Activated CD4-positive, CD25-positive, alpha-beta regulatory T cell treated with anti-CD3 and anti-CD28 coated beads, Interleukin-2, amount 50 U/mL, for 72 hours (primary cell): ENCODE measurements around the gene SMTNL2.
A peak's percentile ranks its signal among the peaks of the same experiment; 100 is the strongest.

Source experiments
- DNase-seq: peaks from one replicate; pipeline ENCODE4 v3.0.0; 2021

The SMTNL2 gene

DNA sequence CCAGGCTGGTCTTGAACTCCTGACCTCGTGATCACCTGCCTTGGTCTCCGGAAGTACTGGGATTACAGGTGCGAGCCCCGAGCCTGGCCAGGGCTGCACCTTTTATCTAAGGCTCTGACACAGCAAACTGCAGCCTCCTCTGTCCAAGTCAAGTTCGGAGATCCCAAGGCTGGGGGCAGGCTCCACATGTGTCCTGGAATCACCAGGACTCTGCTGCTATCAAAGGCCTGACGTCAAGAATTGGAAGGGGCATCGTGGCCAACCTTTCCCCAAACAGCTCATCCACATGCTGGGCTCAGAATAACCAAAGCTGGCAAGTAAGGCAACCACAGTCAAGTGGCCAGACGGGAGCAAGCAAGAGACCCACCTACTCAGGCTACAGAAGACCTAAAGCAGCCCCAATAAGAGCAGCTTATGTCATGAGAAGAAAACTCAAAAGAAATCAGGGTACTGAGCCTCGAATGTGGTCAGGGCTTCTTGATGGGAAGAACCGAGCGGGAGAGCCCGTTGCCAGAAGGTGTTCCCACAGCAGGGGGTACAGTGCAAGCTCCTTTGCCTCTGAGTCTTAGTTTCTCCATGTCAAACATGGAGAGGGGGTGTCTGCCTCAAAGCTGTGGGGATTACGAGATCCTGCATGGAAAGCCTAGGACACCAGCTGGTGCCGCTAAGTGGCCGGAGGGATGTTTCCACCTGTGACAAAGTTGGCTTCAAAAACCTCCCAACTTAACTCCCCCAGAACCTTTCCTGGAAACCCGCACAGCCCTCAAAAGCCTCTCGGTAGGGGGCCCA is 37.0 kb upstream of the SMTNL2 start:
- DNase-seq, result no peak

DNA sequence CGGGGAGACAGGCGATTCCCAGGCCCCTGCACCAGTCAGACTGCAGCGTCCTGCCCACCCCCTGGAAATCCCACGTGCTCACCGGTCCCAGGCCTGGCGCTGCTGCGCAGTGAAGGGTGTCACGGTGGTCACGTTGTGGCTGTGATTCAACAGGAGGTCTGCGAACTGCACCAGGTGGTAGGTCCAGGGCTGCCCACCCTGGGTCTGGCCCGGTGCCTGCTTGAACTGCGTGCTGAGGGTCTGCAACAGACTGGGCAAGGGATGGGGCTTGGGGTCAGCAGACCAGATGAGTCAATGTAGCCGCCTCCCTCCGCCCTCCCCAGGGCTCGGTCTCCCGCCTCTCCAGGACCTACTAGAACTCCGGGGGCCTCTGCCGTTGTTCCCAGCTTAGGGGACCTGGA is 36.3 kb upstream of the SMTNL2 start:
- no peak for DNase-seq

DNA sequence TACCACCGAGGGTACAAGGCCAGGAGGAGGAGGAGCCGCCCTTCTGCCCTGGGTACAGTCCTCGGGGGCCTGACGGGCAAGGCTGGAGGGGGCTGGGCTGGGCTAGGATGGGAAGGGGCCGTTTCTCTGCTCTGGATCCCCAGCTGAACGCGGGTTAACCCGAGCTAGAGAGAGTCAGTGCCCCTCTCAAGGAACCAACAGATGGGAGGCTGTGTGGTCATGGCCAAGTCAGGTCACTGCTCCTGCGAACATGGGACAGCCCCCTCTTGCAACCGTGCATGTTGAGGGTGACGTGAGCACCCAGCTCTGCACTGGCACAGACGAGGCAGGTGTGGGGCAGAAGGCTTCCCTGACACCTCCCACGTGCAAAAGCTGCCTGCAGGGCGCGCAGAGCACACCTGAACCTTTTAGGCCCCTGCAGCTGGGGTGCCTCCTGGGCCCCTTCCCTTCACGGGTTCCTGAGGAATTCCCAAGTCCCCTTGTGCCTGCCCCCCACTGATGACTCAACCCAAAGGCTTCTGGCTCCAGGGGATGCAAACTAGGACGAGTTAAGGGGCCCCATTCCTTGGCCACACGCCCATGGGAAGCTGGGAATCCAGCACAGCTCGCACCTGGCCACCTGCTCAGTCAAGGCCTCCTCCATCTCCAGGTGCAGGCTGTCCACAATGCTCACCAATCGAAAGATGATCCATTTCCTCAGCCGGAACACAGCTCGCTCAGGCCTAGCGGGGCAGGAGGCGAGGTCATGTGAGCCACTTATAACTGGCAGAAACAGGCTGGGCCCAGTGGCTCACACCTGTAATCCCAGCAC is 35.4 kb upstream of the SMTNL2 start:
- no peak for DNase-seq

DNA sequence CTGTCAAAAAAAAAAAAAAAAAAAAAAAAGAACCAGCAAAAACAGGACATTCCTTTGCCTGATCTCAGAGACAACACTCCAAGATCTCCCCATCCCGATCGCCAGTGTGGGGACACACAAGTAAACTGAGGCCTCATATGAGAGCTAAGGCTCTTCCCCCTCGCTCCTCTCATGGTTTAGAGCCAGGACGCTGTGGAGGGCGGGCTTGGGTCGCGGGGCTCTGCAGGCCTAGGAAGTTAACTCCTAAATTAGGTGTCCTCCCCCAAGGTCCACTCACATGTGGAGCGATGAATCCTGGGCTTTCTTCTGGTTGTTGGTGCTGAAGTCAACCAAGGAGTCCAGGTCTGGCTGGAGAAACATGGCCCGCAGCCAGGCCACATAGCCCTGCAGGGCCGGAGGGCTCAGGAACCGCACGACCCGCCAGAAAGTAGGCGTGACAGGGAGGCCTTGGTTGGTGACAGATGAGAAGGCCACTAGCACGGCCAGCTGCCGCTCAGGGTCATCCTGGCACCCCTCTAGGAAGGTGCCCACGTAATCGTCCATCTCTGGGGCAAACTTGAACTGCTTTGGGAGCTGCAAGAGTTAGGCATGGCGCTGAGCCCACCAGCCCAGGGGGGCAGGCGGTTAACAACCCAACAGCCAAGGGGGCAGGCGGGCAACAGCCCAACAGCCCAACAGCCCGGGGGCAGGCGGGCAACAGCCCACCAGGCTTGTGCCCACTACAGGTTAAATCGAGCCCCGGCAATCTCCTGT is 34.4 kb upstream of the SMTNL2 start:
- DNase-seq, result no peak

DNA sequence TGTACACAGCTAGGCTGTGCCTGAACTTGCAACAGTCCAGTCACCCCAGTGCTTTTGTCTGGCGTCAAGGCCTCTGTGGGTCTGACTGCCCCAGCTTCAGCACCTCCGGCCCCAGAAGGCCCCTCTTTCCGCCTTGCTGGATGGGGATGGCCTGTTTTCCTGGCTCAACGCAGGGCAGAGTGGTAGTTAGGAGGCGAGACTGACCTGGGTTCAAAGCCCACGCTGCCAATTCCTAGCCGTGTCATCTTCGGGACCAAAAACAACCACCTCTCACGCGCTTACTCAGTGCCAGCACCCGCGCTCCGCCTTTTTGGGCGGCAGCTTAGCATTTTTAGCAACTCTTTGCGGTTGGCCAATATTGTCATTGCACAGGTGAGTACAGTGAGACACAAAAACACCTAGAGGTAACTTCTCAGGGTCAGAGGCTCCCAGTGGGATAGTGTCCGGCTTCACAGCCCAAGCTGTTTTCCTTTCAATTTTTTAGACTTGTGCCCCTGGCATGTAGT is 33.7 kb upstream of the SMTNL2 start:
- no peak for DNase-seq

DNA sequence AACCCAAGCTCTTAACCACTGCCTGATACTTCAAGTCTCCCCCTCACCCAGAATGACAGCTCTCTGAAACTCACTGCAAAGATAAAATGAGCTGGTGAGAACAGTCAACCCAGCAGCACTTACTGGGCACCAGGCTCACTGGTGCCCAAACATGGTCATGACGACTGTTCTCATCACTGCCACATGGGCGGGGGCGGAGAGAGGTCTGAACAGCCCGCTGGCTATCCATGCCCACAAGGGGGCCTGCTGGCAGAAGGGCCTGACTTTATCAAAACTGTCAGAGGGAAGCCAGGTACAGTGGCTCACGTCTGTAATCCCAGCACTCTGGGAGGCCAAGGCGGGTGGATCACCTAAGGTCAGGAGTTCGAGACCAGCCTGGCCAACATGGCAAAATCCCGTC is 33.2 kb upstream of the SMTNL2 start:
- no peak for DNase-seq

DNA sequence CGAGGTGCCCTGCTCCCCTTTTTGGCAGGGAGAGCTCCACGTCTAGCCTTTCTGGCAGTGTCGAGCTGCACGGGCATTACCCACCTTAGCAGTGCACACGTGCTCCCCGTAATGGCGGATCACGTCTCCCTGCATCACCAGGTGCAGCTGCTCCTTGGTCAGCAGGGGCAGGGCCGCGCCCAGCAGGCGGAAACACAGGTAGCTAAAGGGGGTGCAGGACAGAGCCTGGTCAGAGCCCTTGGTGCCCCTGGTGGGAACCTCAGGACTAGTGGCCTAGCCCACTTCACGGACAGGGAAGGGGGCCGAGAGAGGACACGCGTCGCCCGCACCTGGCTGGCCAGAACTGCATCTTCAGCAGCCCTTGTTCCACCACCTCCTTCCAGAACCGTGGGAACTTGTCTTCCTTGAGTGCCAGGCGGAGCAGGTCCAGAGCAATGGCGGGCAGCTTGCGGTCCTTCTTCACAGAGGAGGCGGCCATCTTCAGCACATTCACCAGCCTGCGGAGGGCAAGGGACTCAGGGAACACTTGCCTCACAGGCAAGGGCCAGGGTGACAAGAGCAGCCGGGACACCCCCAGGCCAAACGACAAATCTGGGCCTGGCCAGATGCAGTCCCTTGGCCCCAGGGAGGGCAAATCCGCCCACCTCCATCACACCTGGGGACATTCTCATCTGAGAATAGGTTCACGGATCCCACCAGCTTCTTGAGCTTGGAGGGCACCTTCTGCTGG is 32.4 kb upstream of the SMTNL2 start:
- no peak for DNase-seq

DNA sequence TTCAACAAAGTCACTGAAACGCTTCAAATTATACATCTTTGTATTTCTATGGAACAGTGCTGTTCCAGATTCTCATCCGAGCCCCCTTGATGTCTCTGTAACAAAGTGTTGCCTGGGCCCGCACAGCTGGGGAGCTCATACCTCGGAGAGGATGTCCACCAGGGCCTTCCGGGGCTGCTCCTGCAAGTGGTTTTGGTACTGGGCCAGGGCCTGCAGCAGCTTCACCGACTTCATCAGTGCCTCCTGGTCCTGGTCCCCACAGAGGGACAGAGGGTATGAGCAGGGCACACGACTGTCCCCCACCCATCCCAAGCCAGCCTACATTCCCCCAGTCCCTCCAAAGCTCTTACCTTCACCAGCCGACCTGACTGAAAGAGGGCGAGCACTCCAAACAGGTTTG is 30.7 kb upstream of the SMTNL2 start:
- no peak for DNase-seq

DNA sequence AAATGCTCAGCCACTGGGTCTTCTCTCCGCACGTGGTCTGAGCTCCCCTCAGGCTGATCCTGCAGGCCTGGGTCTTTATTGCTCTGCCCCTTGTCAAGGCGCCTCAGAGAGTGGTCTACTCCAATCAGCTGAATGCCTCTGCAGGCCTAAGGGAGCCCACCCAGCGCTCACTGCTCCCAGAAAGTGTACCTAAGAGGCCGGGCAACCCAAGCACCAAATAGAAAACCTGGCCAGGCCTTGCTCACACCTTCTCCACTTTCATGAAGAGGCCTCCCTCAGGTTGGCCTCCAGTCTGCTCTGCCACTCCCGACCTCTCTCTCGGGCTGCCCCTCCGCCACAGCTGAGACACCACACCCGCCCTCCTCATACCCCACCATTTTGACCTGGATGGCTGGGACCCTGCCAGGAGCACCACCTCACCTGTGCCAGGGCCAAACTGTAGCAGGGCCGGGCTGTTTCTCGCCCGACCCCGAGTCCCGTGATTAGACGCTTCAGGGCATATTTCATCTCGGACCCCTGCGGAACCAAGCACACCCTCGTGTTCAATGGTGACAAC is 29.8 kb upstream of the SMTNL2 start:
- no peak for DNase-seq

DNA sequence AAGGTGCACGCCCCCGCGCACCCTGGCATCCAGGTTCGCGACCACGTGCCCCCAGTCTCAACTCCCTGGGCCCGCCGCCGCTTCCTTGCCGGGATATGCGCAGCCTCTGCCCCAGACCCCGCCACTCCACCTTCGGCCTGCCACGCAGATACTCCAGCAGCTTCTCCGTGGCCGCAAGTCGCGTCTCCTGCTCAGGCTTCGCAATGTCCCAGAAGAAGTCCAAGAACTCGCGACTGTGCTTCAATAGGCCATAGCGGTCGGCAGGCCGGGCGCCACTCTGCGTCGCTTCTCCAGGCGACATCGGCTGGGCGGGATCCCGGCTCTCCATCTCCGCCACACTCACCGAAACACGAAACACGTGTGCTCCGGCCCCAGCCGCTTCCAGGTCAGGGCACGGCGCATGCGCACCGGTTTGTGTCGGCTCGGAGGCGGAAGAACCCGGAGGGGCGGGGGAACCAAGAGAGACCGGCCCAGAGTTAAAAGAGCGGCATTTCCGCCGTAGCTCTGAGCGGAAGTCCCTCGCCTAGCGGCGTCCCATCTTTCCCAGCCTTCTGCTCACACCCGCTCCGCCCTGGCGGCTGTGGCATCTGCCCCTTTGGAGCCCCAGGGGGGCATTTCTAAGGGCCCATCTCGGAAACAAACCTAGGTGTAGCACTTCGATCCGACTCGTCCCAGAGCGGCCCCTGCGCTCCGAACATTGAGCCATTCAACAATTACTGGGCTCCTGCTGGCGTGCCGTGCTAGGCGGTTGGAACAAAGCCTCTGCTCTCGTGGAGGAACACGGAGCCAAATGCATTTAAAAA is 29.1 kb upstream of the SMTNL2 start, which contains the start of gene MYBBP1A:
MYBBP1A (minus strand) TSS at position 388 of the 803 bp plus-strand sequence; CDS start at position 328, 60 bp downstream.
- DNase-seq, result peak; percentile 97

DNA sequence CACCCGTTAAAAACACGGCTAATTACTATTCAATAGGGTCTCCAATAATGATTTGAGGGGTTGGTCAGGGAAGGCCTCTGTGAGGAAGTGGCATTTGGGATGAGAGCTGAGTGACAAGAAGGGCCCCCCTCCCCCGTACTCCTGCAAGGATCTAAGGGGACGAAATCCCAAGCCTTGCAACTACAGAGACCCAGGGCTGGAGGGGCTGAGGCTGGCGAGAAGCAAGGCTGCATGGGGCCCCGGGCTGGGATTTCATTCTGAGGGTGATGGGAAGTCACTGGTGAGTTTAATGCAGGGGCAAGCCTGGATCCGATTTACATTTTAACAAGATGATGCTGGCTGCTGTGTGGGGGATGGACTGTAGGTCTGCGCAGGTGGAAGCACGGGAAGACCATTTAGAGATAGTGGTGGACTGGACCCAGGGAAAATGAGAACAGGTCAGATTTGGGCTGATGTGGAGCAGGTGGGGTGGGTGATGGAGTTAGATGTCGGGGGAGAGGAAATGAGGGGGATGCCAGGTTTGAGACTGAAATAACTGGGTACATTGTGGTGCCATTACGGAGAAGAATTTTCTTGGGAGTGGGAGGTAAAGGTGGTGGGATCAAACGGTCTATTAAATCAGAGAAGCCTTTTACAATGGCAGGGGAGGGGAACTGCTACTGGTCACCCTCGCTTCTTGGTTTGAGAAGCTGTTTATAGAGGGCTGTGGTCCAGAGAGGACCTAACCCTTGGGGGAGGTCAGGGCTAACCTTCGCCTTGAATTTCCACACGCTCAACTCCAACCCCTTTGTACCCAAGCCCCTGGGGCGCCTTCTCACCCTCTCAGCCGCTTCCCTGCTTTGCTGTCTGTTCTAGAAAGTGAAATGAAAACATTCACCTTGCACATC is 28.2 kb upstream of the SMTNL2 start:
- DNase-seq, result no peak

DNA sequence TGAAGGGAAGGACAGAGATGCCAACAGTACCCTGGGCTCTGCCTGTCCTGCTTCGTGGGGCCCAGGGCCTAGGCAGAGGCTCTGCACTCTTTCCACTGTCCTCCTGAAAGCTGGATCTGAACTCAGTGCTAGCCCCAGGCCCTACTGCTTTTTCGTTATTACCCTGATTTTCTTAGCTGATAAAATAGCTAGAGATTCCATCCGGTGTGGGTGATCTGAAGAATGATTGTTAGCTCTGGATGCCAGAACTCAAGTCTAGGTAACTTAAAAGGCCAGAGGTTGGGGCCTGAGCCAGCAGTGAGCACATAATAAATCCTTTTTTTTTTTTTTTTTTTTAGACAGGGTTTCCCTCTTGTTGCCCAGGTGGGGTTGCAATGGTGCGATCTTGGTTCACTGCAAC is 27.3 kb upstream of the SMTNL2 start:
- no peak for DNase-seq

DNA sequence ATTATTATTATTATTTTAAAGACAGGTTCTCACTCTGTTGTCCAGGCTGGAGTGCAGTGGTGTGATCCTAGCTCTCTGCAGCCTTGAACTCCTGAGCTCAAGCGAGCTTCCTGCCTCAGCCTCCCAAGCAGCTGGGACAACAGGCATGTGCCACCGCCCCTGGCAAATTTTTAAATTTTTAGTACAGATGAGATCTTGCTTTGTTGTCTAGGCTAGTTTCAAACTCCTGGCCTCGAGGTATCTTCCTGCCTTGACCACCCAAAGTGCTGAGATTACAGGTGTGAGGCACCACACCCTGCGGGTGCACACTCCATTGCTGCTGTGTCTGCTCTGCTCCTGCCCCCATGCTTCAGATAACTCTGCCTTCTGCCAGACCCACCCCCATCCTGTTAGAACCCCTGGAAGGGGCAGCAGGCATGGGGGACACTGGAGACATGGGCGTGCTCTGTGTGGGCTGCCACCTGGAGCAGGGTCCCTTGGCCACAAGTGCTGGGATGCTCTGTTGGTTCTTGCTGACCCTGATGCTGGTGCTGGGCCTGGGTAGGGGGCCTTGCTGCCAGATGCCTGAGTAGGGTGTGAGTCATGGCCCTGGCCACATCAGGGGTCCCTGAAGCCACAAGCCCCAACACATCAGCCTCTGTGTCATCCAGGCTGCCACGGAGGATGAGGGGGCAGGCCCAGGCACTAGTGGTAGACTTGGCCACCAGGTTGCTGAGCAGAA is 26.5 kb upstream of the SMTNL2 start:
- DNase-seq, result no peak

DNA sequence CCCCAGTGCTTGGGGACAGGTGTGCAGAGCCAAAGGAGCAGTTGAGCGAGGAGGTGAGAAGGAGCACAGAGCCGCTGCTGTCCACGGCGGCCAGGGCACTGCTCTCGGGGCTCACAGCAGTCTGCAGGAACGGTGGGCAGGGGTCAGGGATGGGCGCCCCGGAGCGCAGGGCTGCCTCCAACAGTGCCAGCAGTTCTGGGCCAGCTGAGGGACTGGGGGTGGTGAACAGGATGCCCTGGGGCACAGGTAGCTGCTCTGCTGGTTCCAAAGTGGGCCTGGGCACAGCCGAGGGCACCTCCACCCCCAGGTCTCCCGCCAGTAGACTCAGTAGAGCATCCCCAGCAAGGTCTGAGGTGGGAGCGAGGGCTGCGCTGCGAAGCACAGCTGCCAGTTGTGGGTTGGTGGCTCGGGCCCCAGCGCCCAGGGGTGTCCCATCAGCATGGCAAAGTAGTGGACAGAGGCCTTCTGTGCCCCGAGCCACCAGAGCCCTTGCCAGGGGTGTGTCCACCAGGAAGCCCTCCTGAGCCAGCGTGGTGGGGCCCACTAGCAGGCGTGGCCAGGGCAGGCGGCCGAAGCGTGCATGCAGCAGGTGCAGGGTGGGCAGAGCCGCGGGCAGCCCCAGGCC is 25.9 kb upstream of the SMTNL2 start:
- DNase-seq, result no peak

DNA sequence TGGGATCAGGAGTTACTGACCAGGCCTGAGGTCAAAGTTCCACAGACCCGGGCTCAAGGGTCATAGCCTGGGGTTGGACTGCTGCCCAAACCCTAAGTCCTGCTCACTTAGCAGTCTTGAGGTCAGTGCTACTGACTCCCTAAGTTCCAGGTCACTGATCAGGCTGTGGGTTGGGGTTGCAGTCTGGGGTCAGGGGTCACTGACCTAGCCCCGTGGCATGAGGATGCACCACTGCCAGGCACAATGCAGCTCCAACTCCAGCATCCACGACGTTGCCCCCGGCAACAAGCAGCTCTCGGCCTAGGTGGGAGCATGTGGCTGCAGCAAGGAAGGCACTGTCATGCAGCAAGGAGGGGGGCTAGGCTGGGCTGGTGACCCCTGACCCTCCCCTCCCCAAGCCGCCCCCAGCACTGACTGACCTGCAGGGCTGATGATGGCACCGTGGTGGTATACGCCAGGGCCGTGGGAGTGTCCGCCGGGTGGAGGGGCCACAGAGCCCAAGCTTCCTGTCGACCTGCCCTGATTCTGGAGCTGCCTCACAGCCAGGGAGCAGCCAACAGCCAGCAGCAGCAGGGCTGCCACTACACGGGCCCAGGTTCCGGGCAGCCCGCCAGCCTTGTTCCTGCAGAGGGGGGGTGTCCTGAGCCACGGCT is 25.1 kb upstream of the SMTNL2 start:
- DNase-seq, result no peak

DNA sequence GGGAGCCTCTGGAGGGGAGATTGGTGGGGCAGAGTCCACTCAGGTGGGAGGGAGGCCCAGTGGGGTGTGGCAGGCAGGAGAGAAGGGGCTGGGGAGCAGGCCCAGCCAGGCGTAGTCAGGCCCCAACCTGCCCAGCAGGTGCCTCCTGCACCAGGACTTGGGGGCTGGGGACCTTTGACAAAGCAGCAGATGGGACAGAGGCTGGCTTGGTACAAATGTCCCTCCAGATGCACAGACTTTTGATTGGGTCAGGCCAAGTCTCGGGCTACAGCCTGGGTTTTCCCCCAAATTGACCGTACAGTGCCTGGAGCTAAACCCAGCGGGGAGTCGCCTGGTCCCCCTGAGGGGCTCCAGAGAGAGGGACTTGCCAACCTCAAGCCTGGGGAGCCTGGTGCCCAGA is 24.4 kb upstream of the SMTNL2 start:
- no peak for DNase-seq

DNA sequence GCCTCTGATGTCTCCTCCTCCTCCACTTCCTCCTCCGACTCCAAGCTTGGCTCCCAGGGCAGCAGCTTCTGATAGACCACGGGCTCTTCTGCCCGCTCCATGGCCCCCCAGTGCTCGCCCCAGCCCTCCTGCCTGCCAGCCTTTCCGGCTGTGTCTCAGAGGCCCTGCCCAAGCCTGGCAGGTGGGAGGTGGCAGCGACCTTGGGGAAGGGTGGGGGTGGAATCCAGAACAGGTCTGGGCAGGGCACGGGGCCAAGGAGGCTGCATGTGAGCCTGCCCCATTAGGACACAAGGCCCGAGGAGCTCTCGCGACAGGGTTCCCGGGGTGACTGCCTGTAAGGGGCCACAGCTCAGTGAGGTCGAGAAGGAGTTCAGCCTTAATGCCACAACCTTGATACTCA is 23.9 kb upstream of the SMTNL2 start, which contains the start of gene GGT6:
GGT6 (minus strand) TSS at position 157 of the 400 bp plus-strand sequence; CDS start at position 101, 56 bp downstream.
- no peak for DNase-seq

DNA sequence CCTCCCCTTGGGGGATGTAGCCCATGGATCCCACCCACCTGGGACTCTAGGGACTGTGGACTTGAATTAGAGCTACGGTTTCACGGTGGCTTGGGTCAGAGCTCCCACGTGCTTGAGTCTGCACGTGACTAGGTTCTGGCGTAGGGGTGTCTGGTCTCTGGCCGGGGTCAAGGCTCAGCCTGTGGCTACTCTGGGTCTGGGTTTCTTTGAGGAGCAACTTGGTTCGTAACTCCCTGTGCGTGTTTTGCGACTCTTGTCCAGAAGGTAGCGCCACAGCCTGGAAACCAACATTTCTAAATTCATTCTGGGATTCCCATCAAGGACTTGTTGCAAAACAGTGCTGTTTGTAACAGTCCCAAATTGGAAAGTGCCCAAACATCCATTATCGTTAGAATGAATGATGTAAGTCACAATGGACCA is 23.5 kb upstream of the SMTNL2 start:
- DNase-seq, result no peak
